HG03039 (cell line): ENCODE data around the gene RABGAP1L.

ENCODE experiments used
- ATAC-seq: cut with Tn5 transposase; IDR thresholded peaks from one replicate; pipeline ENCODE4 v1.9.1; 2021; ENCODE audit warnings: mild to moderate bottlenecking, moderate library complexity; ENCODE audit not compliant: unreplicated experiment

RABGAP1L gene

GRCh38 chr1:174949645-174950044 is 790.3 kb downstream of the RABGAP1L start:
- no peak for ATAC-seq

- ATAC-seq, result peak; percentile 43
Observed at GRCh38 chr1:174953285-174954072, 794.2 kb downstream of the RABGAP1L start.

GRCh38 chr1:174954073-174954460 is 794.7 kb downstream of the RABGAP1L start:
- no peak for ATAC-seq

- ATAC-seq, result no peak
Observed at GRCh38 chr1:174954671-174955669, 795.6 kb downstream of the RABGAP1L start.

GRCh38 chr1:174956086-174956485 is 796.8 kb downstream of the RABGAP1L start:
- no peak for ATAC-seq

GRCh38 chr1:174956976-174957375 is 797.7 kb downstream of the RABGAP1L start:
- no peak for ATAC-seq

GRCh38 chr1:174957829-174958228 is 798.5 kb downstream of the RABGAP1L start:
- no peak for ATAC-seq

- ATAC-seq, result no peak
Observed at GRCh38 chr1:174958396-174958795, 799.1 kb downstream of the RABGAP1L start.

GRCh38 chr1:174960362-174960761 is 801.0 kb downstream of the RABGAP1L start:
- no peak for ATAC-seq

- ATAC-seq, result no peak
Observed at GRCh38 chr1:174963529-174964125, 804.3 kb downstream of the RABGAP1L start.

- ATAC-seq, result no peak
Observed at GRCh38 chr1:174964261-174964971, 805.1 kb downstream of the RABGAP1L start.

GRCh38 chr1:174964972-174965361 is 805.6 kb downstream of the RABGAP1L start:
- ATAC-seq, result no peak

GRCh38 chr1:174965362-174966007 is 806.2 kb downstream of the RABGAP1L start:
- ATAC-seq, result no peak

- ATAC-seq, result no peak
Observed at GRCh38 chr1:174966008-174966572, 806.8 kb downstream of the RABGAP1L start.

- ATAC-seq, result no peak
Observed at GRCh38 chr1:174967845-174968705, 808.8 kb downstream of the RABGAP1L start.

- peak; percentile 75 for ATAC-seq
Observed at GRCh38 chr1:174968750-174969244, 809.5 kb downstream of the RABGAP1L start.

- ATAC-seq, result no peak
Observed at GRCh38 chr1:174969977-174970376, 810.7 kb downstream of the RABGAP1L start.

- no peak for ATAC-seq
Observed at GRCh38 chr1:174971466-174971865, 812.1 kb downstream of the RABGAP1L start.

- ATAC-seq, result no peak
Observed at GRCh38 chr1:174971902-174972301, 812.6 kb downstream of the RABGAP1L start.
